GM23338 (cell line): Measurements from ENCODE around the gene ACTG1. TPM values are rescaled to one million over a fixed set of nuclear protein-coding genes. Genes with fewer than 3 reads are reported as not detected.

Experiments used
- ATAC-seq: fragments of 200-7000 bp; cut with Tn5 transposase; 3 replicates; pipeline ENCODE4 v1.9.1; 2020
- DNase-seq: peaks from one replicate; pipeline ENCODE4 v3.0.0-alpha.2; 2015; ENCODE audit warnings: low spot score
- H2AFZ ChIP-seq: fragments of 200-600 bp; sonication (generic); 2 replicates; pipeline ENCODE4 v1.8.0; 2016; ENCODE audit warnings: antibody characterized with exemption, mild to moderate bottlenecking, moderate library complexity
- H3F3A ChIP-seq: fragments of 200-600 bp; sonication (generic); replicated peaks from 2 replicates; pipeline ENCODE4 v1.8.0; 2017; ENCODE audit warnings: antibody characterized with exemption, mixed run types, low read depth
- H3K27ac ChIP-seq: fragments of 200-600 bp; sonication (generic); 2 replicates; pipeline ENCODE4 v1.6.1; 2016; ENCODE audit warnings: low read depth
- H3K27me3 ChIP-seq: fragments of 200-600 bp; sonication (generic); 2 replicates; pipeline ENCODE4 v1.8.0; 2016; ENCODE audit warnings: mild to moderate bottlenecking, mixed run types, moderate library complexity; ENCODE audit not compliant: insufficient read depth
- H3K36me3 ChIP-seq: fragments of 200-600 bp; sonication (generic); 2 replicates; pipeline ENCODE4 v1.8.0; 2016; ENCODE audit warnings: mild to moderate bottlenecking; ENCODE audit not compliant: insufficient read depth
- H3K4me1 ChIP-seq: fragments of 200-600 bp; sonication (generic); 2 replicates; pipeline ENCODE4 v1.8.0; 2016; ENCODE audit warnings: mild to moderate bottlenecking, moderate library complexity; ENCODE audit not compliant: insufficient read depth
- H3K4me2 ChIP-seq: fragments of 200-600 bp; sonication (generic); 2 replicates; pipeline ENCODE4 v1.7.1; 2017; ENCODE audit warnings: mixed run types
- H3K4me3 ChIP-seq: fragments of 200-600 bp; sonication (generic); 2 replicates; pipeline ENCODE4 v1.6.1; 2016; ENCODE audit warnings: mixed run types
- H3K79me2 ChIP-seq: fragments of 200-600 bp; sonication (generic); replicated peaks from 2 replicates; pipeline ENCODE4 v1.8.0; 2017; ENCODE audit warnings: mild to moderate bottlenecking; ENCODE audit not compliant: insufficient read depth
- H3K9me2 ChIP-seq: fragments of 200-600 bp; sonication (generic); 2 replicates; pipeline ENCODE4 v1.8.0; 2017; ENCODE audit not compliant: insufficient read depth
- H4K20me1 ChIP-seq: fragments of 200-600 bp; sonication (generic); replicated peaks from 2 replicates; pipeline ENCODE4 v1.8.0; 2017; ENCODE audit warnings: mild to moderate bottlenecking; ENCODE audit not compliant: insufficient read depth
- H3K27ac Mint-ChIP-seq: 2 replicates; pipeline ENCODE4 v1.8.0; 2020; ENCODE audit warnings: inconsistent platforms, mild to moderate bottlenecking, moderate library complexity, mixed read lengths
- H3K27me3 Mint-ChIP-seq: 3 replicates; pipeline ENCODE4 v1.8.0; 2022; ENCODE audit warnings: low read depth, mild to moderate bottlenecking, moderate library complexity, mixed read lengths, inconsistent platforms; ENCODE audit not compliant: insufficient read depth, poor library complexity
- H3K36me3 Mint-ChIP-seq: 3 replicates; pipeline ENCODE4 v1.8.0; 2021; ENCODE audit warnings: low read depth, mild to moderate bottlenecking, inconsistent platforms, moderate library complexity, mixed read lengths
- H3K4me1 Mint-ChIP-seq: 3 replicates; pipeline ENCODE4 v1.8.0; 2020; ENCODE audit warnings: mild to moderate bottlenecking, inconsistent platforms, mixed read lengths
- H3K4me3 Mint-ChIP-seq: 3 replicates; pipeline ENCODE4 v1.8.0; 2021; ENCODE audit warnings: moderate library complexity, mild to moderate bottlenecking, inconsistent platforms, mixed read lengths
- H3K9me3 Mint-ChIP-seq: 3 replicates; pipeline ENCODE4 v1.8.0; 2020; ENCODE audit warnings: moderate library complexity, mild to moderate bottlenecking, inconsistent platforms, mixed read lengths
- CREB1 ChIP-seq: fragments of 250-450 bp; sonication (Bioruptor Pico); IDR thresholded peaks from 2 replicates; pipeline ENCODE4 v1.5.0; 2020; ENCODE audit warnings: low read depth, mild to moderate bottlenecking, moderate library complexity
- ETS1 ChIP-seq: IDR thresholded peaks from 2 replicates; pipeline ENCODE4 v1.6.1; 2016; ENCODE audit warnings: antibody characterized with exemption
- EZH2 ChIP-seq: fragments of 200-600 bp; sonication (generic); IDR thresholded peaks from one replicate; pipeline ENCODE4 v1.8.0; 2017; ENCODE audit warnings: antibody characterized with exemption, mild to moderate bottlenecking, low read depth; ENCODE audit not compliant: unreplicated experiment
- EZH2phosphoT487 ChIP-seq: fragments of 200-600 bp; sonication (generic); IDR thresholded peaks from one replicate; pipeline ENCODE4 v1.8.1; 2018; ENCODE audit warnings: antibody characterized with exemption; ENCODE audit not compliant: unreplicated experiment
- JUNB ChIP-seq: IDR thresholded peaks from one replicate; pipeline ENCODE4 v1.6.1; 2016; ENCODE audit warnings: antibody characterized with exemption; ENCODE audit not compliant: unreplicated experiment
- POLR2AphosphoS5 ChIP-seq: IDR thresholded peaks from 2 replicates; pipeline ENCODE4 v1.6.1; 2016; ENCODE audit warnings: antibody characterized with exemption, low read depth
- STAT1 ChIP-seq: IDR thresholded peaks from one replicate; pipeline ENCODE4 v1.6.1; 2016; ENCODE audit warnings: antibody characterized with exemption; ENCODE audit not compliant: unreplicated experiment
- ZNF114 ChIP-seq: fragments of 250-450 bp; sonication (Bioruptor Pico); IDR thresholded peaks from 2 replicates; pipeline ENCODE4 v1.5.0; 2020; ENCODE audit warnings: mild to moderate bottlenecking, moderate library complexity
- ZNF331 ChIP-seq: fragments of 250-450 bp; sonication (Bioruptor Pico); IDR thresholded peaks from 2 replicates; pipeline ENCODE4 v1.5.0; 2020; ENCODE audit warnings: low read depth, mild to moderate bottlenecking, moderate library complexity
- ZNF462 ChIP-seq: fragments of 250-450 bp; sonication (Bioruptor Pico); IDR thresholded peaks from 2 replicates; pipeline ENCODE4 v1.5.0; 2020; ENCODE audit warnings: mild to moderate bottlenecking, moderate library complexity
- polyA plus RNA-seq: library from polyadenylated mRNA; unstranded; fragments of >200 nt; fragmentation: Nextera tagmentation; extraction: Ambion mirVana; gene quantifications from 2 replicates; pipeline ENCODE4 v1.2.1, GENCODE V29; 2016
- total RNA-seq: library from RNA; depleted of rRNA; stranded (reverse); fragments of >200 nt; shearing (Covaris generic); gene quantifications from 2 replicates; pipeline ENCODE4 v1.2.3, GENCODE V29; 2014
- TF ChIP-seq, protein P1 (sequence below), 2 experiments: fragments of 200-600 bp in 1 of 2; sonication (generic) in 1 of 2; conservative IDR thresholded peaks; 2 replicates each; pipeline versions ENCODE4 v1.5.1 to v1.6.1; 2016 to 2017; ENCODE audit warnings: antibody characterized with exemption in 2 of 2, low read depth in 2 of 2, mild to moderate bottlenecking in 2 of 2, moderate library complexity in 1 of 2

The ACTG1 gene
- total and polyA plus RNA-seq, 2 experiments from 2014 or later, result 1,867 to 4,739 TPM

- TF ChIP-seq ZNF462 (no peak), POLR2AphosphoS5 (no peak), ZNF331 (CRISPR knock-in tag) (no peak)
These were observed 15.2 kb upstream of the ACTG1 start, which contains the start of gene FSCN2 (continued) for GRCh38 chr17:81527591-81528383.

DNA sequence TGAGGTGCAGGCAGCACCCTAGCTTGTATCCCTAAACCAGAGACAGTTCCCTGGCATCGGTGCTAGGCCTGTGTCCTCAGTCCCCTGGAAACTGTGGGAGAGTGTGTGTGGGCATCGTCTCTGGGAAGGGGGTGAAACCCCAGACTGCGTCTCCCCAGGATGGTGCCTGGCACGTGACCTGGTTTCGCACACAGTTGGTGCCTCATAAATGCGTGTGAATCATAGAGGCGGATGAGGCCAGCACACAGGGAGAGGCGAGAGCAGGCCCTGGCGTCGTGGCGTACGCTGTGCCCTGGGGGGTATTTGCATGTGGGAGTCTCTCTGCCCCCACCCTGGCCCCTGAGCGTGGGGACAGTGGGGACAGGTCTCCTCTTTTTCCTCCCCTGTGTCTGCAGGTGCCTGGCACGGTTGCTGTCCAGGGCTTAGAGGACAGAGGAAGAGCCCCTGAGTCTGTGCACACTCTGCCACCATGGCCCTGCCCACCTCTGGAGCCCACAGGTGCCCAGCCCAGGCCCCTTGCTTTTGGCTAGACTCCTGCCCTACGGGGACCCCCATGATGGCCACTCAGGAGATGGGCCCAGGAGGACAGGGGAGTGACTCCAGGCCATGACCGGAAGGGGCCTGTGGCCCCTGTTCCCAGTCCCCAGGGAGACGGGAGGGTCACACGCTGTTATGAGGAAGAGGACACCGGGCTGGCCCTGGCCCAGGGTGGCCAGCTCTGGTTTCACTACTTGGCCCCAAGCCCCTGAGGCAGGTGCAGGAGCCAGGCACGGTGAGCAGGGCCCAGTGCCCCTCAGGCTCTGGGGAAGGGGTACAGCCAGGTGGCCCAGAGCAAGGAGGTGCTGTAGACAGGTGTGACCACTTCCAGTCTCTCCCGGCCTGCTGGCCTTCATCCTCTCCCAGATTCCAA is 14.3 kb upstream of the ACTG1 start:
- Histone ChIP-seq H3K27ac (no peak overlapping the region), H3K4me1 (no peaks in the 10 kb centered on the region), H3K36me3 (no peaks in the 10 kb centered on the region), H3K4me3 (no peak overlapping the region), H3F3A (no peaks in the 10 kb centered on the region), H3K27me3 (peaks cover 7% of the 10 kb centered on the region; the same call in 1 of the 2 replicates), H3K79me2 (no peaks in the 10 kb centered on the region), H2AFZ (no peak overlapping the region), H3K9me2 (0 out of 2 replicates have a peak, but pooled peaks cover 4% of the 10 kb centered on the region), H4K20me1 (no peaks in the 10 kb centered on the region), H3K4me2 (no peak overlapping the region)
- Mint-ChIP-seq H3K4me3 (no peak overlapping the region), H3K4me1 (no peaks in the 10 kb centered on the region; the same call in 2 of the 3 replicates), H3K36me3 (no peaks in the 10 kb centered on the region), H3K9me3 (no peaks in the 10 kb centered on the region), H3K27ac (no peak overlapping the region), H3K27me3 (peaks cover 26% of the 10 kb centered on the region)
- DNase-seq (no peak), ATAC-seq (no peak)
- no peak for TF ChIP-seq ZNF331 (CRISPR knock-in tag)
- TF ChIP-seq, protein P1, sequence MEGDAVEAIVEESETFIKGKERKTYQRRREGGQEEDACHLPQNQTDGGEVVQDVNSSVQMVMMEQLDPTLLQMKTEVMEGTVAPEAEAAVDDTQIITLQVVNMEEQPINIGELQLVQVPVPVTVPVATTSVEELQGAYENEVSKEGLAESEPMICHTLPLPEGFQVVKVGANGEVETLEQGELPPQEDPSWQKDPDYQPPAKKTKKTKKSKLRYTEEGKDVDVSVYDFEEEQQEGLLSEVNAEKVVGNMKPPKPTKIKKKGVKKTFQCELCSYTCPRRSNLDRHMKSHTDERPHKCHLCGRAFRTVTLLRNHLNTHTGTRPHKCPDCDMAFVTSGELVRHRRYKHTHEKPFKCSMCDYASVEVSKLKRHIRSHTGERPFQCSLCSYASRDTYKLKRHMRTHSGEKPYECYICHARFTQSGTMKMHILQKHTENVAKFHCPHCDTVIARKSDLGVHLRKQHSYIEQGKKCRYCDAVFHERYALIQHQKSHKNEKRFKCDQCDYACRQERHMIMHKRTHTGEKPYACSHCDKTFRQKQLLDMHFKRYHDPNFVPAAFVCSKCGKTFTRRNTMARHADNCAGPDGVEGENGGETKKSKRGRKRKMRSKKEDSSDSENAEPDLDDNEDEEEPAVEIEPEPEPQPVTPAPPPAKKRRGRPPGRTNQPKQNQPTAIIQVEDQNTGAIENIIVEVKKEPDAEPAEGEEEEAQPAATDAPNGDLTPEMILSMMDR (conservative IDR thresholded peaks at IDR 0.05; ENCODE audit: low read depth in 2 of 2), result no peak
- TF ChIP-seq EZH2, result no peak
- no peak for TF ChIP-seq CREB1 (CRISPR knock-in tag)
- TF ChIP-seq ZNF114, result no peak
- TF ChIP-seq EZH2phosphoT487, result no peak
- no peak for TF ChIP-seq JUNB
- no peak for TF ChIP-seq ETS1
- no peak for TF ChIP-seq STAT1
